GM21360 (cell line): Measurements from ENCODE around the gene NELFA.

Experiments
- ATAC-seq: cut with Tn5 transposase; IDR thresholded peaks from one replicate; pipeline ENCODE4 v1.9.1; 2021; ENCODE audit warnings: mild to moderate bottlenecking, moderate library complexity; ENCODE audit not compliant: unreplicated experiment

NELFA gene

GRCh38 chr4:1939664-1940509 is 68.9 kb downstream of the NELFA start:
- ATAC-seq = no peak

- no peak for ATAC-seq
Observed at GRCh38 chr4:1938027-1938426, 70.7 kb downstream of the NELFA start.

- ATAC-seq = no peak
Observed at GRCh38 chr4:1937550-1937949, 71.2 kb downstream of the NELFA start.

- no peak for ATAC-seq
Observed at GRCh38 chr4:1933700-1934099, 75.1 kb downstream of the NELFA start.

GRCh38 chr4:1932736-1933135 is 76.0 kb downstream of the NELFA start:
- ATAC-seq = no peak
